Endothelial cell of umbilical vein (primary cell): ENCODE data around the gene CPT2. TPM values are rescaled to one million over a fixed set of nuclear protein-coding genes. Genes with fewer than 3 reads are reported as not detected.

Experiments
- BruUV-seq: library from RNA; stranded (reverse); fragments of 400-500 nt; replicated peaks from 2 replicates; lab custom pipeline; 2021; lab: Mats Ljungman, UMichigan
- CTCF ChIA-PET: fragments of 300-600, 350-600 bp; sonication (Branson Sonifier 250); formaldehyde crosslinking; loops from one replicate; lab custom pipeline; 2021; ENCODE audit warnings: antibody characterized with exemption, inconsistent platforms; lab: Charles Lee
- POLR2A ChIA-PET: fragments of 300-600, 350-600 bp; sonication (Branson Sonifier 250); formaldehyde crosslinking; loops from one replicate; lab custom pipeline; 2021; ENCODE audit warnings: antibody characterized with exemption, inconsistent platforms; lab: Charles Lee
- DNase-seq: peaks from one replicate; pipeline ENCODE4 v3.0.0-alpha.2; 2011; ENCODE audit warnings: low read depth, low spot score
- FAIRE-seq: peaks from 2 replicates; lab custom pipeline; 2011; peaks lifted over from hg19 to GRCh38; lab: Jason Lieb, UNC
- H2AFZ ChIP-seq: 2 replicates; pipeline ENCODE4 v1.6.0; 2012; ENCODE audit warnings: low read depth, low read length, control low read depth, inconsistent platforms
- H3K27ac ChIP-seq: 2 replicates; pipeline ENCODE4 v1.5.1; 2011; ENCODE audit warnings: low read depth, mild to moderate bottlenecking, control low read depth, low read length, moderate library complexity; ENCODE audit not compliant: insufficient read depth
- H3K27me3 ChIP-seq, 2 experiments: 2 replicates each; pipeline versions ENCODE4 v1.6.0 to v1.6.1; 2011; ENCODE audit warnings: low read length in 2 of 2, mixed read lengths in 1 of 2; ENCODE audit not compliant: control insufficient read depth in 2 of 2, insufficient read depth in 2 of 2
- H3K36me3 ChIP-seq, 2 experiments: 2 replicates in 1 of 2; 3 replicates in 1 of 2; pipeline ENCODE4 v1.5.1; 2011; ENCODE audit warnings: low read length in 2 of 2, mild to moderate bottlenecking in 1 of 2, moderate library complexity in 1 of 2; ENCODE audit not compliant: control insufficient read depth in 2 of 2, insufficient read depth in 2 of 2; ENCODE audit errors: extremely low read depth in 1 of 2
- H3K4me1 ChIP-seq: 3 replicates; pipeline ENCODE4 v1.5.1; 2011; ENCODE audit warnings: mild to moderate bottlenecking, low read length; ENCODE audit not compliant: control insufficient read depth, insufficient read depth; ENCODE audit errors: extremely low read depth
- H3K4me2 ChIP-seq: 2 replicates; pipeline ENCODE4 v1.6.1; 2011; ENCODE audit warnings: low read length, control low read depth, mixed read lengths; ENCODE audit not compliant: insufficient read depth
- H3K4me3 ChIP-seq, 3 experiments: fragments of 200-600 bp in 1 of 3; sonication (generic), shearing (Covaris generic) in 1 of 3; replicated peaks in 1 of 3; 2 replicates each; pipeline ENCODE4 v1.5.1; 2011 to 2016; ENCODE audit warnings: control low read depth in 3 of 3, low read length in 3 of 3, mild to moderate bottlenecking in 2 of 3, inconsistent platforms in 1 of 3, low read depth in 1 of 3, moderate library complexity in 1 of 3; ENCODE audit not compliant: insufficient read depth in 1 of 3
- H3K79me2 ChIP-seq: 2 replicates; pipeline ENCODE4 v1.6.0; 2012; ENCODE audit warnings: low read length, inconsistent platforms; ENCODE audit not compliant: control insufficient read depth, insufficient read depth
- H3K9ac ChIP-seq: replicated peaks from 2 replicates; pipeline ENCODE3; 2011; ENCODE audit warnings: low read length, control low read depth; ENCODE audit not compliant: insufficient read depth; ENCODE audit errors: extremely low read depth
- H3K9me1 ChIP-seq: replicated peaks from 3 replicates; pipeline ENCODE4 v1.6.0; 2011; ENCODE audit warnings: mild to moderate bottlenecking, low read length; ENCODE audit not compliant: control insufficient read depth, insufficient read depth; ENCODE audit errors: extremely low read depth
- H3K9me3 ChIP-seq: replicated peaks from 2 replicates; pipeline ENCODE4 v1.5.1; 2012; ENCODE audit warnings: low read length, inconsistent platforms; ENCODE audit not compliant: control insufficient read depth, insufficient read depth
- H4K20me1 ChIP-seq: replicated peaks from 2 replicates; pipeline ENCODE3; 2011; ENCODE audit warnings: mild to moderate bottlenecking, low read length; ENCODE audit not compliant: control insufficient read depth, insufficient read depth; ENCODE audit errors: extremely low read depth
- CTCF ChIP-seq, 2 donors: IDR thresholded peaks; 1 replicate in 1 of 2; 2 replicates in 1 of 2; pipeline ENCODE4 v1.5.1; 2011; ENCODE audit warnings: low read length in 2 of 2, mild to moderate bottlenecking in 2 of 2, moderate library complexity in 2 of 2, control low read depth in 1 of 2, inconsistent platforms in 1 of 2, low read depth in 1 of 2; ENCODE audit not compliant: insufficient read depth in 1 of 2; ENCODE audit errors: extremely low read depth in 1 of 2
- EZH2 ChIP-seq: IDR thresholded peaks from 2 replicates; pipeline ENCODE4 v1.6.1; 2012; ENCODE audit warnings: borderline replicate concordance, low read depth, mild to moderate bottlenecking, moderate library complexity, low read length, inconsistent platforms; ENCODE audit not compliant: severe bottlenecking
- FOS ChIP-seq: IDR thresholded peaks from 2 replicates; pipeline ENCODE4 v1.6.1; 2011; ENCODE audit warnings: mild to moderate bottlenecking, low read length, moderate library complexity, borderline replicate concordance; ENCODE audit not compliant: insufficient read depth
- GATA2 ChIP-seq: IDR thresholded peaks from 2 replicates; pipeline ENCODE4 v1.7.0; 2011; ENCODE audit warnings: low read depth, mild to moderate bottlenecking, moderate library complexity, mixed read lengths, low read length; ENCODE audit not compliant: insufficient read length, insufficient read depth
- JUN ChIP-seq: IDR thresholded peaks from 2 replicates; pipeline ENCODE4 v1.6.1; 2011; ENCODE audit warnings: borderline replicate concordance, low read depth; ENCODE audit not compliant: insufficient read length, insufficient read depth
- MAX ChIP-seq: IDR thresholded peaks from 2 replicates; pipeline ENCODE4 v1.6.1; 2011; ENCODE audit not compliant: insufficient read depth, insufficient read length
- MYC ChIP-seq: IDR thresholded peaks from one replicate; pipeline ENCODE4 v1.6.1; 2011; ENCODE audit warnings: mild to moderate bottlenecking, low read depth, low read length
- POLR2A ChIP-seq: IDR thresholded peaks from 2 replicates; pipeline ENCODE4 v1.6.1; 2012; ENCODE audit warnings: low read depth, mild to moderate bottlenecking, control low read depth, low read length
- POLR2AphosphoS5 ChIP-seq: IDR thresholded peaks from 2 replicates; pipeline ENCODE4 v1.6.1; 2012; ENCODE audit warnings: low read depth, mild to moderate bottlenecking, control low read depth, low read length, moderate library complexity; ENCODE audit not compliant: insufficient read depth
- dilution Hi-C: fragments of 300-500 bp; cut with MboI; formaldehyde crosslinking; loops from one replicate; pipeline ENCODE4 v1.15.0; 2019; ENCODE audit warnings: low sequenced_read_pairs; ENCODE audit not compliant: extremely low pct_ligation_motif_present
- intact Hi-C: fragments of 100-400 bp; cut with micrococcal nuclease; formaldehyde crosslinking; loops from one replicate; pipeline ENCODE4 v1.10.0; 2022
- polyA plus RNA-seq, 4 experiments: library from polyadenylated mRNA; depleted of rRNA in 3 of 4; stranded (reverse) in 3 of 4; unstranded in 1 of 4; fragments of >200 nt; gene quantifications; 2 replicates each; pipeline versions ENCODE4 v1.2.1 to v1.2.3, GENCODE V29; 2011 to 2012; ENCODE audit warnings: missing spikeins in 1 of 4
- total RNA-seq: library from RNA; stranded (reverse); gene quantifications from 2 replicates; pipeline ENCODE4 v1.2.3, GENCODE V29; 2021

CPT2 gene
- total and polyA plus RNA-seq, 2 donors (not counting 3 experiments of a cell fraction or from before 2014, with no cell fraction given), result 10.6 to 11.6 TPM

- dilution Hi-C loops (no loop called here), intact Hi-C loops (no loop called here)
- Histone ChIP-seq H3K27ac (no peak overlapping the region), H2AFZ (no peak overlapping the region), H3K9ac (no peak overlapping the region), H3K4me3 (no peak overlapping the region), H3K4me2 (no peak overlapping the region), H3K79me2 (no peaks in the 10 kb centered on the region), H3K36me3 (no peaks in the 10 kb centered on the region), H3K9me3 (no peaks in the 10 kb centered on the region), H3K4me1 (no peaks in the 10 kb centered on the region), H4K20me1 (no peaks in the 10 kb centered on the region), H3K9me1 (no peaks in the 10 kb centered on the region), H3K27me3 (peaks cover 2 to 3% of the 10 kb centered on the region in 2 experiments)
- FAIRE-seq (no peak), DNase-seq (no peak)
- TF ChIP-seq MYC (no peak), EZH2 (no peak), POLR2AphosphoS5 (no peak), POLR2A (no peak), JUN (no peak), GATA2 (no peak)
- no TSS peak for BruUV-seq
- POLR2A ChIA-PET, result no interaction called here
- CTCF ChIA-PET, result no interaction called here
Observed at GRCh38 chr1:53155534-53155933, 41.1 kb upstream of the CPT2 start.

GRCh38 chr1:53155945-53156344, 40.7 kb upstream of the CPT2 start:
- no peaks in the 10 kb centered on the region for H3K4me1 ChIP-seq
- H3K9ac ChIP-seq, result no peak overlapping the region
- peaks cover under 1 to 3% of the 10 kb centered on the region in 2 experiments for H3K27me3 ChIP-seq
- DNase-seq (no peak), FAIRE-seq (no peak)
- no peaks in the 10 kb centered on the region for H3K36me3 ChIP-seq
- H3K9me3 ChIP-seq, result no peaks in the 10 kb centered on the region
- no peaks in the 10 kb centered on the region for H4K20me1 ChIP-seq
- TF ChIP-seq POLR2A (no peak), FOS (no peak), POLR2AphosphoS5 (no peak), EZH2 (no peak), CTCF (IDR thresholded peaks at IDR 0.05; ENCODE audit: extremely low read depth in 1 of 2, insufficient read depth in 1 of 2, low read depth in 1 of 2, low read length in 2 of 2) (no peak), MYC (no peak), MAX (no peak), GATA2 (no peak), JUN (no peak)
- dilution Hi-C loops (no loop called here), intact Hi-C loops (no loop called here)
- no peak overlapping the region for H2AFZ ChIP-seq
- CTCF ChIA-PET, result no interaction called here
- POLR2A ChIA-PET, result no interaction called here
- no peaks in the 10 kb centered on the region for H3K9me1 ChIP-seq
- no peak overlapping the region for H3K27ac ChIP-seq
- no TSS peak for BruUV-seq
- H3K79me2 ChIP-seq, result no peaks in the 10 kb centered on the region
- no peak overlapping the region for H3K4me2 ChIP-seq
- no peak overlapping the region for H3K4me3 ChIP-seq
